BE2C (cell line): ENCODE measurements around the gene HYAL4.

ENCODE experiments used
- DNase-seq: peaks from one replicate; pipeline ENCODE4 v3.0.0-alpha.2; 2020
- H3K27me3 ChIP-seq: fragments of 250-450 bp; sonication (Bioruptor Pico); 2 replicates; pipeline ENCODE4 v1.5.1; 2020; ENCODE audit warnings: mild to moderate bottlenecking
- H3K36me3 ChIP-seq: fragments of 250-450 bp; sonication (Bioruptor Pico); 2 replicates; pipeline ENCODE4 v1.5.1; 2020; ENCODE audit warnings: mild to moderate bottlenecking
- H3K4me1 ChIP-seq: fragments of 250-450 bp; sonication (Bioruptor Pico); 2 replicates; pipeline ENCODE4 v1.5.1; 2020
- H3K4me3 ChIP-seq: 2 replicates; pipeline ENCODE4 v1.5.1; 2011; ENCODE audit warnings: low read depth, low read length
- H3K9me3 ChIP-seq: fragments of 250-450 bp; sonication (Bioruptor Pico); 2 replicates; pipeline ENCODE4 v1.5.1; 2020
- TF ChIP-seq, protein P1 (sequence below): IDR thresholded peaks from 2 replicates; pipeline ENCODE4 v1.5.1; 2012; ENCODE audit warnings: mild to moderate bottlenecking, low read depth, low read length

The HYAL4 gene

DNA sequence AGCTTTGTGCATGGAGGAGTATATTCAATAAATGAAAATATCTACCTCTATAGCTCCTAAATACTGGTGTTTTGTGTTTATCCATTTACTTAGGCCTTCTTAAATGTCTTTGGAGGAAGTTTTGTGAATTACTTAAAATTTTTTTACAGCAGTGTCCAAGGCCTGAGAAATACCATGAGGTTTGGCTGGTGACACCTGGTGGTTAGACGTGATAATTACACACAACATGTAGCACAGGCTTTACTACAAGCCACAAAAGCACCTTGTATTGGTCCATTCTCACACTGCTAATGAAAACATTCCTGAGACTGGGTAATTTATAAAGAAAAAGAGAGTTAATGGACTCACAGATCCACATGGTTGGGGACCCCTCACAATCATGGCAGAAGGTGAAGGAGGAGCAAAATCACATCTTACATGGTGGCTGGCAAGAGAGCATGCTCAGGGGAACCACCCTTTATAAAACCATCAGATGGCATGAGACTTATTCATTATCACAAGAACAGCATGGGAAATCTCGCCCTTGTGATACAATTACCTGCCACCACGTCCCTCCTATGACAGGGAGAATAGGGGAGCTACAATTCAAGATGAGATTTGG, 20.6 kb downstream of the HYAL4 start:
- Histone ChIP-seq H3K27me3 (no peaks in the 10 kb centered on the region), H3K4me3 (no peak overlapping the region), H3K9me3 (no peaks in the 10 kb centered on the region), H3K36me3 (no peaks in the 10 kb centered on the region), H3K4me1 (no peaks in the 10 kb centered on the region)
- DNase-seq = peak; percentile 55
- TF ChIP-seq, protein P1, sequence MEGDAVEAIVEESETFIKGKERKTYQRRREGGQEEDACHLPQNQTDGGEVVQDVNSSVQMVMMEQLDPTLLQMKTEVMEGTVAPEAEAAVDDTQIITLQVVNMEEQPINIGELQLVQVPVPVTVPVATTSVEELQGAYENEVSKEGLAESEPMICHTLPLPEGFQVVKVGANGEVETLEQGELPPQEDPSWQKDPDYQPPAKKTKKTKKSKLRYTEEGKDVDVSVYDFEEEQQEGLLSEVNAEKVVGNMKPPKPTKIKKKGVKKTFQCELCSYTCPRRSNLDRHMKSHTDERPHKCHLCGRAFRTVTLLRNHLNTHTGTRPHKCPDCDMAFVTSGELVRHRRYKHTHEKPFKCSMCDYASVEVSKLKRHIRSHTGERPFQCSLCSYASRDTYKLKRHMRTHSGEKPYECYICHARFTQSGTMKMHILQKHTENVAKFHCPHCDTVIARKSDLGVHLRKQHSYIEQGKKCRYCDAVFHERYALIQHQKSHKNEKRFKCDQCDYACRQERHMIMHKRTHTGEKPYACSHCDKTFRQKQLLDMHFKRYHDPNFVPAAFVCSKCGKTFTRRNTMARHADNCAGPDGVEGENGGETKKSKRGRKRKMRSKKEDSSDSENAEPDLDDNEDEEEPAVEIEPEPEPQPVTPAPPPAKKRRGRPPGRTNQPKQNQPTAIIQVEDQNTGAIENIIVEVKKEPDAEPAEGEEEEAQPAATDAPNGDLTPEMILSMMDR = peak; percentile 73

DNA sequence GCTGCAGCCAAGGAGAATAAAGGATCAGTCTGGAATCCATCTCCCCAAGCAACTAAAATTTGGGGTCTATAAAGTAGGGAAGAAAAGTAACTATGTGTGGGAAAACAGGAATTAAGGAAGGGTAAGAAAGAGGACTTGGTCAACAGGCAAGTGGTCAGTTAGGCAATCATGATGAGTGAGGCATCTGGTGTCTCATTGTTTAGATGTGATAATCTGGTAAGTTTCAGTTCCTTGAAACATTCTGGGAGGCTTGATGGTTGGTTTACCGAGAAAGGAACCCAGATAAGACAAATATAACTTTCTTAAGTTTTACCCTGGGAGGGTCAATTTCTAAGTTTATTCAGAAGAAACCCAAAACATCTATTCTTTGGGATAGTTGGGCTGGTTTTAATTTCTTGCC, 22.3 kb downstream of the HYAL4 start:
- TF ChIP-seq, protein P1 = no peak
- Histone ChIP-seq H3K9me3 (no peaks in the 10 kb centered on the region), H3K36me3 (no peaks in the 10 kb centered on the region), H3K4me1 (no peaks in the 10 kb centered on the region), H3K27me3 (no peaks in the 10 kb centered on the region), H3K4me3 (no peak overlapping the region)
- no peak for DNase-seq

DNA sequence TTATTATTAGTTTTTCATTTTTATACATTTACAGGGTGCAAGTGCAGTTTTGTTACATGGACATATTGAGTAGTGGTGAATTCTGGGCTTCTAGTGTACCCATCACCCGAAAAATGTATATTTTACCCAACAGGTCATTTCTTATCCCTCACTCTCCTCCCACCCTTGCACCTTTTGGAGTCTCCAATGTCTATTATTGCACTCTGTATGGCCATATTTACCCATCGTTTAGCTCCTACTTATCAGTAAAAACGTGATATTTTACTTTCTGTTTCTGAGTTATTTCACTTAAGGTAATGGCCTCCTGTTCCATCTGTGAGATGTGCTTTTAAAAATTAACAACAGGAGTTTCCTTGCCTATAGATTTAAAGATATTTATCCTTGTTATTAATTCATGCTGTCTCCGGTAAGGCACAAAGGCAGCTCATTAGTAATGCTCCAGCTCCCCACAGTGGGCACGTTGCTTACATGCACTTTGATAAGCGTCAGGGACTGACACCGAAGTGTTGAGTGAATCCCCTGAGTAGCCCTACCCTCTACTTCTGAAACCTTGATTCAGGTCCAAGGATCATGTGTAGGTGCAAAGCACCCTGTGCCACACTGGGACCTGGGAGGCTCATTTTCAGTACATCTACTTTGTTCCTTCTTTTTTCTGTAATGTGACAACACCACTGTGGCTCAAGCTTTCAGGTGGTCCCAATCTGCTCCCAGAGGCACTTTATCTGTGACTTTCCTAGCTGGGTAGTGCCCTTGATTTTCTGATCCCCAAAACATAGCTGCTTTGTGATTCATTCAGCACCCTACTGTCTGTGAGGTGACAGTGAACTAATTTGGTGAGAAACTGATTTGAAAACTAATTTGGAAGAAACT, 27.3 kb downstream of the HYAL4 start:
- DNase-seq = peak; percentile 62

DNA sequence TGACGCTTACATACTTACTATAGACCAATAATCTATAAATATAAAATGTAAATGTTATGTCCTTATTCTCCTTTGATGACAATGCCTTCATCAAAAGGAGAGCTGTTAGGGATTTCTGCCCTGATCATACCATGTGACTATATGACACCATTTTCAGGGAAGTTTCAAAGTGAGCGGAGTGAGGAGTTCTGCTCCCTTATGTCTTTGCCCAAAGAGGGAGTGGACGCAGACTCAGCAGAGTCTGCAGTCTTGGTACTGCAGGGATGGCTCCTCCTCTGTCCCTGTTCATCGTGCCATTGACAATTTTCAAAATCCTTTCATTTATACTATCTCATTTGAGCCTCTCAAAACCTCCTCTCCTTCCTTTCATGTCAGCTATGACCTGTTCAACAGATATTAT, 27.9 kb downstream of the HYAL4 start:
- Histone ChIP-seq H3K4me1 (no peaks in the 10 kb centered on the region), H3K4me3 (no peak overlapping the region), H3K27me3 (no peaks in the 10 kb centered on the region), H3K36me3 (no peaks in the 10 kb centered on the region), H3K9me3 (no peaks in the 10 kb centered on the region)
- TF ChIP-seq, protein P1 = no peak
- DNase-seq = no peak

More for the DNA sequence above, 27.3 kb downstream of the HYAL4 start:
- Histone ChIP-seq H3K36me3 (no peaks in the 10 kb centered on the region), H3K9me3 (no peaks in the 10 kb centered on the region), H3K27me3 (no peaks in the 10 kb centered on the region), H3K4me3 (peak overlapping the region; percentile 2; the same call in 1 of the 2 replicates), H3K4me1 (no peaks in the 10 kb centered on the region)
- TF ChIP-seq, protein P1 = peak; percentile 76

DNA sequence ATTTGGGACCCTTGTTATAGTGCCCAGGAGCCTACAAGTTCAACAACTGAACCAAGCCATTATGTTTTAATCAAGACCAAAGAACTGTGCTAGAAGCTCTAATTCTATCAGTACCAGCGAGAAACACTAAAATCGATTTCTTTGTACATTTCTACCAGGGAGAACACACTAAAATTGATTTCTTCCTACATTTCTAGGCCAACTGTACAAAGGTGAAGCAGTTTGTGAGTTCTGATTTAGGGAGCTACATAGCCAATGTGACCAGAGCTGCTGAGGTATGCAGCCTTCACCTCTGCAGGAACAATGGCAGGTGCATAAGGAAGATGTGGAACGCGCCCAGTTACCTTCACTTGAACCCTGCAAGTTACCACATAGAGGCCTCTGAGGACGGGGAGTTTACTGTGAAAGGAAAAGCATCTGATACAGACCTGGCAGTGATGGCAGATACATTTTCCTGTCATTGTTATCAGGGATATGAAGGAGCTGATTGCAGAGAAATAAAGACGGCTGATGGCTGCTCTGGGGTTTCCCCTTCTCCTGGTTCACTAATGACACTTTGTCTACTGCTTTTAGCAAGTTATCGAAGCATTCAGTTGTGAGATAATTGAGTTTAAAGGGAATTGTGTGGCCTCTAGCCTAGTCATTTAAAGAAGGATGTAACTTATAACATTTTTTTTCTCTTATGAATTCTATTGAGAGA, 31.7 kb downstream of the HYAL4 start:
- H3K36me3 ChIP-seq = no peaks in the 10 kb centered on the region
- no peaks in the 10 kb centered on the region for H3K9me3 ChIP-seq
- no peaks in the 10 kb centered on the region for H3K4me1 ChIP-seq
- H3K27me3 ChIP-seq = no peaks in the 10 kb centered on the region
- TF ChIP-seq, protein P1 = no peak
- H3K4me3 ChIP-seq = no peak overlapping the region
- no peak for DNase-seq
